ENCODE results near the gene ITGB7. TPM values are rescaled to one million over a fixed set of nuclear protein-coding genes. Genes with fewer than 3 reads are reported as not detected.
A peak's percentile ranks its signal among the peaks of the same experiment; 100 is the strongest.

ITGB7 gene
- total and polyA plus RNA-seq, 9 of the 15 experiments (the other 6 are each of a cell fraction or from before 2014, with no cell fraction given): 0.06 to 2.0 (median 0.67) TPM

- TF ChIP-seq TFE3 (CRISPR knock-in tag; IDR thresholded peaks at IDR 0.05) (peak; percentile 97), EZH2 (IDR thresholded peaks at IDR 0.05; ENCODE audit: borderline replicate concordance, low read depth, low read length) (no peak), PCBP2 (IDR thresholded peaks at IDR 0.05; ENCODE audit: low read depth, low read length, poor library complexity, severe bottlenecking) (no peak), ZNF282 (CRISPR knock-in tag; IDR thresholded peaks at IDR 0.05) (no peak), CREB1 (IDR thresholded peaks at IDR 0.05) (no peak; the same call in 1 of the 2 replicates), CREB1 (CRISPR knock-in tag; IDR thresholded peaks at IDR 0.05) (peak; percentile 25; the same call in 1 of the 2 replicates), TEAD2 (tag; IDR thresholded peaks at IDR 0.05) (no peak), ELF4 (CRISPR knock-in tag; IDR thresholded peaks at IDR 0.05) (no peak; the same call in 1 of the 2 replicates), RFX7 (CRISPR knock-in tag; IDR thresholded peaks at IDR 0.05) (no peak), POLR2B (IDR thresholded peaks at IDR 0.05; ENCODE audit: low read depth, partially characterized antibody) (peak; percentile 54), FOXJ3 (CRISPR knock-in tag; IDR thresholded peaks at IDR 0.05) (no peak), CREM (IDR thresholded peaks at IDR 0.05; ENCODE audit: low read depth) (0 out of 2 replicates have a peak, but pooled peaks have one; percentile 8), ZNF347 (CRISPR knock-in tag; IDR thresholded peaks at IDR 0.05; ENCODE audit: low read depth) (no peak), NFE2 (IDR thresholded peaks at IDR 0.05; ENCODE audit: low read depth) (no peak), ZNF764 (CRISPR knock-in tag; IDR thresholded peaks at IDR 0.05; ENCODE audit: low read depth) (peak; percentile 70), RBBP5 (IDR thresholded peaks at IDR 0.05; ENCODE audit: borderline replicate concordance, insufficient read depth, low read length, poor library complexity, severe bottlenecking) (peak; percentile 85), ZFP36 (IDR thresholded peaks at IDR 0.05; ENCODE audit: low read depth, low read length, partially characterized antibody) (peak; percentile 55), HDAC2 (IDR thresholded peaks at IDR 0.05) (peak; percentile 41; the same call in 1 of the 2 replicates), ZBTB7A (IDR thresholded peaks at IDR 0.05; ENCODE audit: borderline replicate concordance, control insufficient read depth, low read depth, low read length) (0 out of 2 replicates have a peak, but pooled peaks have one; percentile 45), PTTG1 (tag; IDR thresholded peaks at IDR 0.05; ENCODE audit: low read depth) (no peak), TAL1 (IDR thresholded peaks at IDR 0.05) (no peak), MEF2D (tag; conservative IDR thresholded peaks at IDR 0.05; ENCODE audit: low read depth) (no peak), CHCHD3 (CRISPR knock-in tag; IDR thresholded peaks at IDR 0.05) (no peak)
- TF ChIP-seq, protein P1, sequence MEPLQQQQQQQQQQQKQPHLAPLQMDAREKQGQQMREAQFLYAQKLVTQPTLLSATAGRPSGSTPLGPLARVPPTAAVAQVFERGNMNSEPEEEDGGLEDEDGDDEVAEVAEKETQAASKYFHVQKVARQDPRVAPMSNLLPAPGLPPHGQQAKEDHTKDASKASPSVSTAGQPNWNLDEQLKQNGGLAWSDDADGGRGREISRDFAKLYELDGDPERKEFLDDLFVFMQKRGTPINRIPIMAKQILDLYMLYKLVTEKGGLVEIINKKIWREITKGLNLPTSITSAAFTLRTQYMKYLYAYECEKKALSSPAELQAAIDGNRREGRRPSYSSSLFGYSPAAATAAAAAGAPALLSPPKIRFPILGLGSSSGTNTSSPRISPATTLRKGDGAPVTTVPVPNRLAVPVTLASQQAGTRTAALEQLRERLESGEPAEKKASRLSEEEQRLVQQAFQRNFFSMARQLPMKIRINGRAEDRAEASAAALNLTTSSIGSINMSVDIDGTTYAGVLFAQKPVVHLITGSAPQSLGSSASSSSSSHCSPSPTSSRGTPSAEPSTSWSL (CRISPR knock-in tag; IDR thresholded peaks at IDR 0.05; ENCODE audit: borderline replicate concordance): no peak
- TF ChIP-seq, protein P2, sequence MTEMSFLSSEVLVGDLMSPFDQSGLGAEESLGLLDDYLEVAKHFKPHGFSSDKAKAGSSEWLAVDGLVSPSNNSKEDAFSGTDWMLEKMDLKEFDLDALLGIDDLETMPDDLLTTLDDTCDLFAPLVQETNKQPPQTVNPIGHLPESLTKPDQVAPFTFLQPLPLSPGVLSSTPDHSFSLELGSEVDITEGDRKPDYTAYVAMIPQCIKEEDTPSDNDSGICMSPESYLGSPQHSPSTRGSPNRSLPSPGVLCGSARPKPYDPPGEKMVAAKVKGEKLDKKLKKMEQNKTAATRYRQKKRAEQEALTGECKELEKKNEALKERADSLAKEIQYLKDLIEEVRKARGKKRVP (CRISPR knock-in tag; IDR thresholded peaks at IDR 0.05): no peak
Observed at GRCh38 chr12:53251477-53252348, 44.7 kb upstream of the ITGB7 start (continued).
